ENCODE results near the gene NCL. TPM values are rescaled to one million over a fixed set of nuclear protein-coding genes. Genes with fewer than 3 reads are reported as not detected.

NCL gene
- total and polyA plus RNA-seq, 2 donors from 2014 or later, result 191 to 382 TPM

DNA sequence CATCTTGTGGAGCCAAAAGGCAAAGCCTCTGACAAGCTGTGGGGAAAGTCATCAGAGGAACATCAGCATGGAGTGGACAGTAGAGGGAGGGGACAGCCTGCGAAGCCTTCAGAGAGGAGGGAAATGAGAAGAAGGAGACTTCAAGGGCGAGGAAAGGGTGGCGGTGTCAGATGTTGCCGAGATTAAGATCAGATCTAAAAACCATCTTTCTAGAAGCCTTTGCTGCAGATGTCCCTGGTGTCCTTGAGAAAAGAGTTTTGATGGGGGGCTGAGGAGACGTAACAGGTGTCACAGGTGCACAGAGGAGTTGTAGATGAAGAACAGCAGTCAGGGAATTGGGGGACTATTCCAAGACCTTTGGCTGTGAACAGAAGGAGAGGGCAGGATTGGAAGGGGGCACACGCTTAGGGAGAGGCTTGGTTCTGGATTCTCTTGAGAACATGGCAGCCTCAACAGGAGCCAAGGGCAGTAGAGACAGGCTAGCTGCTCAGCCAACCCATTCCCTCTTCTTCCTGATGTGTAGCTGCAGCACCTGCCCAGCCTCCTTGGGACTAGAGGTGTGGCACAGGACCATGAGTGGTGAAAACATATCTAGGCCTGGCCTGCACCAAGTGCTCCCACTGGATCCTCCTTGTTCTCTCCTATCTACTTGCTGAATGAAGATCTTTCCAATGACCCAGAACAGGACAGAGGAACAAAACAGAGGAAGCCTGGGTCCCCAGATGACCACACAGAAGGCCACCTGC, 22.7 kb upstream of the NCL start:
- FAIRE-seq, result no peak

DNA sequence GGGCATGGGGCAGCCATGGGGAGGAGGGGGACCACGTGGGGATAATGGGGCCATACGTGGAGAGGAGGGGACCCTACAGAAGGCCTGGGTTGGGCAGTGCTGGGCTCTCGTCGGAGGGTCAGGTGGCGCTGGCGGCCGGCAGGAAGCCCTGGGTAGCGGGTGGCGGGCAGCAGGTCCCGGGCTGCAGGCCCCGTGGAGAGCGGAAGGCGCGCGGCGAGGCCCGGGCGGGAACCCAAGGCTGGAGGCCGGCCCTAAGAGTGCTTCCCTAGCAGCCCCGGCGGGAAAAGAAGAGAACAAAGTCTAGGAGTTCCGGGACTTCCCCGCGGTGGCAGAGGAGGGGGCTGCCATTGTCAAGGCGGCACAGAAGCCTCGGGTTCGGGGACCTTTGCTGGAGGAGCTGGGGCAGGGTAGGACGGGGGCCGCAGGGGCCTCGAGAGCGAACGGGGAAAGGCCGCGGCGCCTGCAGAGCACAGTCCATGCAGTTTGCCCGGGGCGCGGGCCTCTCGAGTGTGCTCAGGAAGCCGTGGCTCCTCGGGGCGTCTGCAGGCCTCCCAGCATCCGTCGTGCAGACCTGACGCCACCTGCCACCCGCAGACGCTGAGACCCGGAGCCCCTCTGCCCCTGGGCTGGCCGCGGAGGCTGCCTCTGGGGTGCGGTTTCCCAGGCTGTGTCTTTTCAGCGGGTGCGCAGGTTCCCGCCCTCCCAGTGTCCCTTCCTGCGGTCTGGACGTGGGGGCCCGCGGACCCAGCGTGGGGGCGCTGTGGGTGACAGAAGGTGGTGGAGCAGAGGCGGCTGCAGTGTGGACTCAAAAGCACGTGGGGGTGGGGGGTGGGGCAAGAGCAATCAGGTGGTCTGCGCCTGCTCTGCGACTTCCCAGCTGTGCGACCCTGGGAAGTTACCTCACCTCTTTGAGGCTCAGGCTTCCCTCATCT, 19.4 kb upstream of the NCL start:
- Histone ChIP-seq H3K9ac (ENCODE audit: low read length in 3 of 3) (peak overlapping the region in 2 of 3 donors; percentile 78 to 83), H3K4me1 (ENCODE audit: control insufficient read depth in 2 of 3, insufficient read depth in 2 of 3, low read depth in 1 of 3, low read length in 3 of 3) (no peaks in the 10 kb centered on the region), H3K36me3 (ENCODE audit: control insufficient read depth in 2 of 3, insufficient read depth in 3 of 3, low read length in 3 of 3) (no peaks in the 10 kb centered on the region), H3K27ac (ENCODE audit: low read depth in 2 of 2, low read length in 2 of 2) (peak overlapping the region; percentile 51 to 69), H3K4me3 (ENCODE audit: low read length in 3 of 3) (peak overlapping the region in 2 of 3 donors; percentile 44 to 61), H3K27me3 (ENCODE audit: control insufficient read depth, insufficient read depth, low read length) (no peaks in the 10 kb centered on the region), H3K9me3 (ENCODE audit: control insufficient read depth in 2 of 3, insufficient read depth in 1 of 3, low read length in 3 of 3) (no peaks in the 10 kb centered on the region)
- peak; percentile 15 to 81 (median 51) for DNase-seq
- FAIRE-seq, result no peak
- TF ChIP-seq, protein P1, sequence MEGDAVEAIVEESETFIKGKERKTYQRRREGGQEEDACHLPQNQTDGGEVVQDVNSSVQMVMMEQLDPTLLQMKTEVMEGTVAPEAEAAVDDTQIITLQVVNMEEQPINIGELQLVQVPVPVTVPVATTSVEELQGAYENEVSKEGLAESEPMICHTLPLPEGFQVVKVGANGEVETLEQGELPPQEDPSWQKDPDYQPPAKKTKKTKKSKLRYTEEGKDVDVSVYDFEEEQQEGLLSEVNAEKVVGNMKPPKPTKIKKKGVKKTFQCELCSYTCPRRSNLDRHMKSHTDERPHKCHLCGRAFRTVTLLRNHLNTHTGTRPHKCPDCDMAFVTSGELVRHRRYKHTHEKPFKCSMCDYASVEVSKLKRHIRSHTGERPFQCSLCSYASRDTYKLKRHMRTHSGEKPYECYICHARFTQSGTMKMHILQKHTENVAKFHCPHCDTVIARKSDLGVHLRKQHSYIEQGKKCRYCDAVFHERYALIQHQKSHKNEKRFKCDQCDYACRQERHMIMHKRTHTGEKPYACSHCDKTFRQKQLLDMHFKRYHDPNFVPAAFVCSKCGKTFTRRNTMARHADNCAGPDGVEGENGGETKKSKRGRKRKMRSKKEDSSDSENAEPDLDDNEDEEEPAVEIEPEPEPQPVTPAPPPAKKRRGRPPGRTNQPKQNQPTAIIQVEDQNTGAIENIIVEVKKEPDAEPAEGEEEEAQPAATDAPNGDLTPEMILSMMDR (IDR thresholded peaks at IDR 0.05; ENCODE audit: borderline replicate concordance, extremely low read depth, insufficient read depth), result no peak
- intact Hi-C loops (cut with DNase I), result loop anchor here (10.0 kb wide), 1 partner anchor 71 kb away; no protein-coding TSS in a partner anchor

More for the DNA sequence above, 22.7 kb upstream of the NCL start:
- Histone ChIP-seq H3K4me3 (ENCODE audit: low read length in 3 of 3) (no peak overlapping the region), H3K9ac (ENCODE audit: low read length in 3 of 3) (no peak overlapping the region), H3K27ac (ENCODE audit: low read depth in 2 of 2, low read length in 2 of 2) (no peak overlapping the region), H3K9me3 (ENCODE audit: control insufficient read depth in 2 of 3, insufficient read depth in 1 of 3, low read length in 3 of 3) (no peaks in the 10 kb centered on the region), H3K36me3 (ENCODE audit: control insufficient read depth in 2 of 3, insufficient read depth in 3 of 3, low read length in 3 of 3) (no peaks in the 10 kb centered on the region), H3K4me1 (ENCODE audit: control insufficient read depth in 2 of 3, insufficient read depth in 2 of 3, low read depth in 1 of 3, low read length in 3 of 3) (no peaks in the 10 kb centered on the region), H3K27me3 (ENCODE audit: control insufficient read depth, insufficient read depth, low read length) (no peaks in the 10 kb centered on the region)
- DNase-seq, result no peak
- intact Hi-C loops (cut with DNase I), result loop anchor here (10.0 kb wide), 1 partner anchor 68 kb away; no protein-coding TSS in a partner anchor
- TF ChIP-seq, protein P1 (IDR thresholded peaks at IDR 0.05; ENCODE audit: borderline replicate concordance, extremely low read depth, insufficient read depth), result no peak

DNA sequence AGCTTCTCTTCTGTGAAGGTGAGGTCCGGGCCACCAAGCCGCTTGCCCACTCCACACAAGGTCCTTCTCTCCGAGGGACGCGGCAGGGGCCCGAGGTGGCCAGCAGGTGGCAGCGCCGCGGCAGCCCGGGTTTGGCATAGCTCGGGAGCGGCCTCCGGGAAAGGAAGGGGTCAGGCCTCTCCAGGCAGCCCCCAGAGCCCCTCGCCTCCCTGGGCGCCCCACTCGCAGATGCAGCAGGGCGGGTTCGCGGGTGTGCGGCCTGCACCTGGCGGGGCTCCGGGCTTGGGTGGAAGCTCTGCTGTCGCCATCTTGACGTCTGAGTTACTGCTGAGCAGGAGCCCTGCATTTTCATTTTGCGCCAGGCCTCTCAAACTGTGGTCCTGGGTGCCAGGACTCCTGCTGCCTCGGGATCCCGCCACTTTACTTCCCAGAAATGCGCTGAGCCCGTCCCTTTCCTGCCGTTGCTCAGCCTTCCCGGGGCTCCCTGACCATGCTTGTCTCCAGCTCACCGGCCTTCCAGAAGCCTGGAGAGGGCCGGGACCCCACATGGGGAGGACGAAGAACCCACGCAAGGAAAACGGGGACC, 18.6 kb upstream of the NCL start:
- Histone ChIP-seq H3K9me3 (ENCODE audit: control insufficient read depth in 2 of 3, insufficient read depth in 1 of 3, low read length in 3 of 3) (no peaks in the 10 kb centered on the region), H3K36me3 (ENCODE audit: control insufficient read depth in 2 of 3, insufficient read depth in 3 of 3, low read length in 3 of 3) (no peaks in the 10 kb centered on the region), H3K27ac (ENCODE audit: low read depth in 2 of 2, low read length in 2 of 2) (peak overlapping the region; percentile 51 to 69), H3K4me1 (ENCODE audit: control insufficient read depth in 2 of 3, insufficient read depth in 2 of 3, low read depth in 1 of 3, low read length in 3 of 3) (no peaks in the 10 kb centered on the region), H3K27me3 (ENCODE audit: control insufficient read depth, insufficient read depth, low read length) (no peaks in the 10 kb centered on the region), H3K4me3 (ENCODE audit: low read length in 3 of 3) (peak overlapping the region in 2 of 3 donors; percentile 44 to 61), H3K9ac (ENCODE audit: low read length in 3 of 3) (peak overlapping the region in 2 of 3 donors; percentile 78 to 83)
- intact Hi-C loops (cut with DNase I), result loop anchor here (10.0 kb wide), 1 partner anchor 72 kb away; no protein-coding TSS in a partner anchor
- peak; percentile 80 to 92 (median 86) for DNase-seq
- TF ChIP-seq, protein P1 (IDR thresholded peaks at IDR 0.05; ENCODE audit: borderline replicate concordance, extremely low read depth, insufficient read depth), result peak; percentile 74
- no peak for FAIRE-seq
